NT2/D1 (cell line): ENCODE data around the gene HTT.

Experiments used
- DNase-seq: peaks from one replicate; pipeline ENCODE4 v3.0.0-alpha.2; 2011; ENCODE audit warnings: low read depth, low spot score
- H3K27me3 ChIP-seq: 2 replicates; pipeline ENCODE4 v1.6.0; 2011; ENCODE audit warnings: mild to moderate bottlenecking; ENCODE audit not compliant: insufficient read length, insufficient read depth
- H3K36me3 ChIP-seq: 2 replicates; pipeline ENCODE4 v1.6.1; 2011; ENCODE audit warnings: mild to moderate bottlenecking, low read length, mixed read lengths; ENCODE audit not compliant: insufficient read depth, insufficient read length
- H3K4me1 ChIP-seq: 2 replicates; pipeline ENCODE4 v1.5.1; 2011; ENCODE audit not compliant: insufficient read depth, insufficient read length
- H3K4me3 ChIP-seq: 2 replicates; pipeline ENCODE4 v1.5.1; 2011; ENCODE audit warnings: low read depth; ENCODE audit not compliant: insufficient read length
- H3K9ac ChIP-seq: 2 replicates; pipeline ENCODE4 v1.6.0; 2011; ENCODE audit warnings: low read depth; ENCODE audit not compliant: insufficient read length
- H3K9me3 ChIP-seq: 2 replicates; pipeline ENCODE4 v1.5.1; 2011; ENCODE audit warnings: mild to moderate bottlenecking, low read length; ENCODE audit not compliant: insufficient read depth
- SUZ12 ChIP-seq: IDR thresholded peaks from 2 replicates; pipeline ENCODE4 v1.6.1; 2011; ENCODE audit not compliant: insufficient read length, insufficient read depth; ENCODE audit errors: extremely low read depth
- YY1 ChIP-seq: IDR thresholded peaks from 2 replicates; pipeline ENCODE4 v1.6.1; 2011; ENCODE audit not compliant: insufficient read length, insufficient read depth
- ZNF274 ChIP-seq: IDR thresholded peaks from 2 replicates; pipeline ENCODE4 v1.6.1; 2011; ENCODE audit warnings: mild to moderate bottlenecking, low read depth, low read length

HTT gene

DNA sequence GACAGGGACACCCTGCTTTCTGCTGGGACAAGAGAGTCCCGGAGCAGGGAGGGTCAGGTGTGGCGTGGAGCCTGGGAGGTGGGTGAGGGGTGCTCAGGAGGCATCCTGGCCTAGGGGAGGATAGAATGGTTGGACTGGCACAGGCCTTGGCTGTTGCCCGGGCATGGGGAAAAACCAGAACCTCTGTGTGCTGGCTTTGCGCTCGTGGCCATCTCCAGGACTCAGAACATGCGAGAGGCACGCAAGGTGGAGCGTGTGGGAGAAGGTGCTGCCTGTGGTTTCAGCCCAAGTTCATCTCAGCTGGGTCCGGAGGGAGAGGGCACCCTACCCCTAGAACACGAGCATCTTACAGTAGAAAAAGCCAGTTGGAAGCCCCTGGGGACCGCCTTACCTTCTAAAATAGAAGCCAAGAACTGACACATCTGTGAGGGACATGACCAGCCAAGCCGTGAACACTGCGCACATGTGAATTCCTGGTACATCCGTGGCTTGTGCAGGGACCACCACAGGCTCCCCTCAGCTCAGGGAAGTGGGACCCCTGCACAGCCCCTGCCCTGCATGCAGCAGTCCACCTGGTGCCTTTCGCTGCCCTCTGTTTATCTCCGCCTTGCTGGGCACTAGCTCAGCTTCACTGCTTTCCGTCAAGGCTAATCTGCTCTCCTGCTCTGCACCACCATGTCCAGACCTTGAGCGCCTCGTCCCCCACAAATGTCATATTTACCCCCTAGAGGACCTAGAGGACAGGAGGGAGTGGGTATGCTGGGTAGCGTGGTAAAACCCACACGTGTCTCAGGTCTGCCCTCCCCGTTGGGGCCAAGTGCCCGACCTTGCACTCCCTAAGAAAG, 187.9 kb downstream of the HTT start:
- DNase-seq: no peak
- Histone ChIP-seq H3K36me3 (no peaks in the 10 kb centered on the region), H3K9me3 (no peaks in the 10 kb centered on the region), H3K4me3 (no peak overlapping the region), H3K27me3 (no peaks in the 10 kb centered on the region), H3K4me1 (peaks cover under 1% of the 10 kb centered on the region), H3K9ac (no peak overlapping the region)
- TF ChIP-seq SUZ12: no peak
- TF ChIP-seq ZNF274: no peak
- TF ChIP-seq YY1: no peak

DNA sequence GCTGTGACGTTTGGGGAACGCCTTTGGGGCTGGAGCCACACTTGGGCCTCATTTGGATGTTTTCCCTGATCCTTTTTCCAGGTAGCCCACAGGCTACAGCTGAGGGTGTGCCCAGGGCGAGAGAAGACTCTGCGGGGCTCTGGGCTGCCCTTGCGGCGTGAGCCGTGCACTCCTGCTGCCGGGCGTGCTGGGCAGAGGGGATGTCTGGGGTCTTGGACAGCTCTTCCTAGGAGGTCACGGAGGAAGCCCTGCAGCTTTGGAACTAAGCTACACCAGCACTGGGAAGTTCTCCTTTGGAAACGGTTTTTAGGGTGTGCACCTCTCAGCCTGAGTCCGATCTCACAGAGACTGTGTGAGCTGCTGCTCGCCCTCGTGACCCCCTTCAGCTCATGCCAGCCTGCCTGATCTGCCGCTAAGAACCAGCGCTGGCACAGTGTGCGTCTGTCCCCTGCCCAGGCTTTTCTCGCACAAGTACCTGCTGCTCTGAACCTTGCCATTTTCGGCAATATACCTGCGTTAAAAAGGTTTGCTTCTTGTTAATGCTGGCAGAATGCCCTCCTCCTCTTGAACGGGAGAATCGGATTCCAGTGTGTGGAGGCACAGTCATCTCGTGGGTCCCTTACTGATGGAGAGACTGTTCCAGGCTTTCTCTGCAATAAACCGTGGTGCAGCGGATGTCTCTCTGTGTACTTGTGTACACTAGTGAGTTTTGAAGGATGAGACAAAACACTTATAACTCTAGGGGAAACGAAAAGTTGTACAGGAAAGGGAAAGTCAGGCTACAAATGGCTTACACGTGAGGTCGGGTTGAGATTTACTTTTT, 188.8 kb downstream of the HTT start:
- TF ChIP-seq ZNF274 (no peak), SUZ12 (no peak), YY1 (no peak)
- H3K9me3 ChIP-seq: no peaks in the 10 kb centered on the region
- H3K36me3 ChIP-seq: no peaks in the 10 kb centered on the region
- no peaks in the 10 kb centered on the region for H3K27me3 ChIP-seq
- H3K4me3 ChIP-seq: no peak overlapping the region
- peaks cover 5% of the 10 kb centered on the region for H3K4me1 ChIP-seq
- no peak overlapping the region for H3K9ac ChIP-seq
- no peak for DNase-seq

DNA sequence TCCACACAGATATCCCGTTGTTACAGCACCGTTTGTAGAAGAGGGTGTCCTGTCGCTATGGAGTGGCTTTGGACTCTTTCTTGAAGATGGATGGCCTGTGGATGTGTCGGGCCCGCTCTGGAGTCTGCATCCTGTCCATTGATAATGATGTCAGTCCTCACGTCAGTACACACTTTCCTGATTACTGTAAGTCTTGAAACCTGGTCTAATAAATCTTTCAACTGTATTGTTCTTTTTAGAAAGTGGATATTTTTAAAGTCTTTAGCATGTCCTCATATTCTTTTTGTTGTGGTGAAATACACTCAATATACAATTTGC, 189.4 kb downstream of the HTT start:
- Histone ChIP-seq H3K4me3 (no peak overlapping the region), H3K36me3 (no peaks in the 10 kb centered on the region), H3K9ac (no peak overlapping the region), H3K4me1 (peaks cover 10% of the 10 kb centered on the region), H3K27me3 (no peaks in the 10 kb centered on the region), H3K9me3 (no peaks in the 10 kb centered on the region)
- no peak for TF ChIP-seq YY1
- TF ChIP-seq ZNF274: no peak
- TF ChIP-seq SUZ12: no peak
- no peak for DNase-seq

DNA sequence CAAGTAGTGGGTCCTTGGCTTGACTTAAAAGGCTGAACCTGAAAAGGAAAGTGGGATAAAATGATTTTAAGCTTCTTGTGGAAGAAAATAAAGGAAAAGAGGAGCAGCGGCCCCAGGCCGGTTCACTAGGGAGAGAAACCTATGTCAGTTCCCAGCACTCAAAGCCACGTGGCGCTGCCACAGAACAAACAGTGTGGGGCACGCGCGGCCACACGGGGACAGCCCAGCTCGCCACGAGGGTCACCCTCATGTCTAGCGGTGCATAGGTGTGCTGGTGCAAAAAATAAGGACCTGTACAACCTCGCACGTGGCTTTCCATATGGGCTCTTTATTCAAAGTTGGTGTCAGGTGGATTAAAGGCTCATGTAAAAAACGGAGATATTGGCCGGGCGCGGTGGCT, 191.6 kb downstream of the HTT start:
- no peak overlapping the region for H3K9ac ChIP-seq
- peaks cover 25% of the 10 kb centered on the region for H3K4me1 ChIP-seq
- no peak for DNase-seq
- no peaks in the 10 kb centered on the region for H3K27me3 ChIP-seq
- no peak overlapping the region for H3K4me3 ChIP-seq
- H3K9me3 ChIP-seq: no peaks in the 10 kb centered on the region
- no peaks in the 10 kb centered on the region for H3K36me3 ChIP-seq
- no peak for TF ChIP-seq SUZ12
- TF ChIP-seq YY1: no peak
- TF ChIP-seq ZNF274: no peak

DNA sequence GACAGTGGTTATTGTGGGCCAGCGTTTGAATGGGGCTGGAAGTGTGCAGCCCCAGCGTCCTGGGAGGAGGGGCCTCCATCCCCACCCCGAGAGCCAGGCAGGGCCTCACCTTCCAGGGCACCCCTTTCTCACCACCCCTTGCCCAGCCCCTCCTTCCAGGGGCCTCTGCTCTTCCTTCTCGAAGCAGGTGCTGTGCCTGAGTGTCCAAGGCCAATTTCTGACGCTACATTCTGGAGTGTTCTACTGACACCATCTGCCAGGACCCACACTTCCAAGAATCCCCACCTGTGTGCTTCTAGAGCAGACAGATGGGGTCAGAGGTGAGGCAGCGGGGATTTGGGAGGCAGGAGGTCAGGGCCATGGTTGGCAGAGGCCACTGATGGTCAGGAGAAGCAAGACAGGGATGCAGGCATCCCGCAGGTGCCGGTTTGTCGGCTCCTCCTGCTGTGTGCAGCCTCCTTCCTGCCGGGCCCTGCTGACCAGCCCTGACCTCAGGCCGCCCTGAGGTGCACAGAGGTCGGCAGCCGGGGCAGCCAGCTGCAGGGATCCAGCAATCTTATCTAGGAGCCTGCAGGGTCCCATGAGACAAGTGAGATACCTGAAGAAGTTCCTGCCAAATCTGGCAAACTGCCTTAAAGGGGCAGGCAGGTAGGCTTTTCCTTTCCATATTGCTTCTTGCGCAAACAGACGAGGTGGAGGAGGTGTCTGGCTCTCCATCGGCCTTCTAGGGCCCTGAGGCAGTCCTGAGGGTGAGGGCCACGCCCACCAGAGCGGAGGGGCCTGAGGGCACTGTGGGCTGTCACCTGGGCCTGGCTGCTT, 193.3 kb downstream of the HTT start:
- no peak for DNase-seq
- Histone ChIP-seq H3K27me3 (no peaks in the 10 kb centered on the region), H3K9me3 (no peaks in the 10 kb centered on the region), H3K9ac (no peak overlapping the region), H3K4me3 (no peak overlapping the region), H3K36me3 (no peaks in the 10 kb centered on the region), H3K4me1 (peaks cover 25% of the 10 kb centered on the region)
- TF ChIP-seq SUZ12: no peak
- TF ChIP-seq ZNF274: no peak
- TF ChIP-seq YY1: no peak

DNA sequence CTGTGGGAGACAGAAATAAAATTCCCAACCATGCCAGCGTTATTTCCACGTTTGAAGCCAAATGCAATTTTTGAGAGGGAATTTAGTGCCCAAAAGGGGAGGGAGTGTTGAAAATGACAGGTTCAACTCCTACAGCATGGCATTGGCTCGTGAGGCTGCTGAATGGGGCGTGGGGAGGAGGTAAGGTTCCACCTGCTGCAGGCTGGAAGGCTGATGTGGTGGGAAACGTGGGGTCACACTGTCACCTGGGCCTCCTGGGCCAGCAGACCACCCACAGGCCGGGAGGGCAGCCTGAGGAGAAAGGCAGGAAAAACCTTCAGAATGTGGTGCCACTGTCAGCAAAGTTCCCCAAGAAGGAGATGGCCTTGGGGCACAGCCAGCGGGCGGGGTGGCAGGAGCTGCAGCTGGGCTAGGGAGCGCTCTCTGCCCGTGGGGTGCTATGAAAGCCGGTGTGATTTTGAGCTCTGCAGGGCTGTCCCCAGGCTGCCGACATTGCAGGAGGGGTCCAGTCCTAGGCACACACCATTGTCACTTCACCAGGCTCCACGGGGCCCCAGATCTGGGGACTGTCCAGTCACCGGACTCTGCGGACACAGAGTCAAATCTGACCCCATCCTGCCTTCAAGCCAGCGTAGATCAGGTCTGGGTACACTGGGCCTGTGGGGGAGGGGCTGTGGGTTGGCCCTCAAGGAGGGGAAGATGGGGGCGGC, 194.1 kb downstream of the HTT start:
- Histone ChIP-seq H3K27me3 (no peaks in the 10 kb centered on the region), H3K9me3 (no peaks in the 10 kb centered on the region), H3K36me3 (no peaks in the 10 kb centered on the region), H3K4me3 (no peak overlapping the region), H3K4me1 (peaks cover 25% of the 10 kb centered on the region), H3K9ac (no peak overlapping the region)
- TF ChIP-seq YY1: no peak
- no peak for TF ChIP-seq ZNF274
- no peak for TF ChIP-seq SUZ12
- no peak for DNase-seq
